Measurements from ENCODE around the gene IRF5.

GRCh38 chr7:128932862-128933179, 4.9 kb upstream of the IRF5 start:
- TF ChIP-seq CTCF (IDR thresholded peaks at IDR 0.05; ENCODE audit: low read depth, low read length, missing input control), result no peak
- no peak for TF ChIP-seq TAF1 (conservative IDR thresholded peaks at IDR 0.05)
- no peak for TF ChIP-seq RAD21 (IDR thresholded peaks at IDR 0.05)
- no peak for TF ChIP-seq JUND (IDR thresholded peaks at IDR 0.05)
- TF ChIP-seq YY1 (IDR thresholded peaks at IDR 0.05), result no peak
- no peak for TF ChIP-seq MAX (IDR thresholded peaks at IDR 0.05)
- no peak for TF ChIP-seq GABPA (IDR thresholded peaks at IDR 0.05 in 1 of 2, conservative IDR thresholded peaks at IDR 0.05 in 1 of 2)
- no peak for TF ChIP-seq REST (IDR thresholded peaks at IDR 0.05)
- TF ChIP-seq RXRA (IDR thresholded peaks at IDR 0.05), result no peak

Measured in liver (tissue), 3 donors.